H1 (cell line): ENCODE measurements around the gene RGS6. TPM values are rescaled to one million over a fixed set of nuclear protein-coding genes. Genes with fewer than 3 reads are reported as not detected.

ENCODE experiments used
- BRCA1 ChIP-seq: IDR thresholded peaks from 2 replicates; pipeline ENCODE4 v1.6.1; 2012; ENCODE audit warnings: low read depth, low read length, improper control_type of control experiment
- SIX5 ChIP-seq: IDR thresholded peaks from 2 replicates; pipeline ENCODE4 v1.6.1; 2011; ENCODE audit warnings: mild to moderate bottlenecking, low read depth, low read length
- polyA plus RNA-seq, 7 experiments: library from polyadenylated mRNA; depleted of rRNA in 3 of 7; stranded (reverse) in 5 of 7; unstranded in 2 of 7; fragments of >200 nt in 5 of 7; fragments of 200-250 nt in 2 of 7; gene quantifications; 1 replicate in 5 of 7; 2 replicates in 1 of 7; 4 replicates in 1 of 7; pipeline versions ENCODE4 v1.2.1 to v1.2.3, GENCODE V29; 2011 to 2013; ENCODE audit warnings: missing spikeins in 2 of 7, mixed read lengths in 2 of 7
- total RNA-seq: library from RNA; stranded (reverse); fragmentation: NEBNext Ultra II Directional; extraction: Animal tissue kit (Norgen Biotek cat#: 25700); gene quantifications from 2 replicates; pipeline ENCODE4 v1.2.1, GENCODE V29; 2021

RGS6 gene
- total and polyA plus RNA-seq, 2 of the 8 experiments (the other 6 are each of a cell fraction or from before 2014, with no cell fraction given): 0.26 to 1.1 TPM

- TF ChIP-seq BRCA1 (no peak), SIX5 (no peak)
Observed at GRCh38 chr14:72471346-72471745, 539.1 kb downstream of the RGS6 start (continued).
